Measurements from ENCODE around the gene ACOX1.

ACOX1 gene

GRCh38 chr17:75904749-75905521, 74.0 kb downstream of the ACOX1 start, which contains the start of gene MRPL38:
MRPL38 (minus strand) TSS chr17:75904884; CDS start chr17:75904875, 9 bp downstream.
- peak; percentile 98 for DNase-seq

GRCh38 chr17:75902406-75902805, 76.6 kb downstream of the ACOX1 start:
- DNase-seq, result no peak

GRCh38 chr17:75901727-75902126, 77.2 kb downstream of the ACOX1 start:
- no peak for DNase-seq

- DNase-seq, result no peak
Measured at GRCh38 chr17:75900691-75901533, 78.1 kb downstream of the ACOX1 start.

GRCh38 chr17:75899767-75900468, 79.0 kb downstream of the ACOX1 start:
- no peak for DNase-seq

- no peak for DNase-seq
Measured at GRCh38 chr17:75899353-75899752, 79.6 kb downstream of the ACOX1 start.

GRCh38 chr17:75898791-75899190, 80.2 kb downstream of the ACOX1 start:
- DNase-seq, result no peak

GRCh38 chr17:75898065-75898464, 80.9 kb downstream of the ACOX1 start:
- no peak for DNase-seq

GRCh38 chr17:75897160-75898019, 81.6 kb downstream of the ACOX1 start:
- DNase-seq, result no peak

- peak; percentile 91 for DNase-seq
Measured at GRCh38 chr17:75896415-75897159, 82.4 kb downstream of the ACOX1 start, which contains the start of gene TRIM65. TRIM65 (minus strand) TSS chr17:75896951; CDS start chr17:75896937, 14 bp downstream.

GRCh38 chr17:75895370-75896155, 83.4 kb downstream of the ACOX1 start:
- DNase-seq, result no peak

- no peak for DNase-seq
Measured at GRCh38 chr17:75894049-75894733, 84.8 kb downstream of the ACOX1 start.

GRCh38 chr17:75893305-75894048, 85.5 kb downstream of the ACOX1 start:
- no peak for DNase-seq

- DNase-seq, result no peak
Measured at GRCh38 chr17:75892556-75893224, 86.3 kb downstream of the ACOX1 start.

- no peak for DNase-seq
Measured at GRCh38 chr17:75891605-75892555, 87.1 kb downstream of the ACOX1 start.

All from activated CD8-positive, alpha-beta memory T cell treated with anti-CD3 and anti-CD28 coated beads, Interleukin-2, amount 50 U/mL, for 48 hours (primary cell).